Vagina (tissue), 2 donors: ENCODE results near the gene BLNK.

Experiments
- CTCF ChIP-seq, 3 experiments: fragments of 450-650 bp in 2 of 3; fragments of 200-600 bp in 1 of 3; sonication (generic) in 1 of 3; IDR thresholded peaks; one replicate each; pipeline ENCODE4 v1.5.1; 2017 to 2019; ENCODE audit warnings: antibody characterized with exemption in 3 of 3, mild to moderate bottlenecking in 2 of 3, moderate library complexity in 2 of 3
- POLR2A ChIP-seq, 2 donors: fragments of 450-650 bp; IDR thresholded peaks; one replicate each; pipeline ENCODE4 v1.6.1; 2017; ENCODE audit warnings: antibody characterized with exemption in 2 of 2, mild to moderate bottlenecking in 2 of 2, moderate library complexity in 2 of 2
- POLR2AphosphoS5 ChIP-seq, 2 donors: sonication (generic); formaldehyde crosslinking; IDR thresholded peaks; one replicate each; pipeline ENCODE4 v1.9.0; 2017; ENCODE audit warnings: antibody characterized with exemption in 2 of 2, mild to moderate bottlenecking in 2 of 2, low read depth in 1 of 2; ENCODE audit not compliant: insufficient read depth in 1 of 2

- TF ChIP-seq CTCF (IDR thresholded peaks at IDR 0.05) (no peak), POLR2AphosphoS5 (IDR thresholded peaks at IDR 0.05; ENCODE audit: insufficient read depth in 1 of 2, low read depth in 1 of 2) (no peak), POLR2A (IDR thresholded peaks at IDR 0.05) (no peak)
These were observed 35.9 kb downstream of the BLNK start for GRCh38 chr10:96235326-96236089.
